Stomach (tissue), 4 donors: ENCODE results near the gene MLIP.

Source experiments
- CTCF ChIP-seq, 7 experiments: fragments of 450-650 bp in 4 of 7; fragments of 200-600 bp in 3 of 7; sonication (generic) in 3 of 7; IDR thresholded peaks; one replicate each; pipeline ENCODE4 v1.5.1; 2016 to 2019; ENCODE audit warnings: antibody characterized with exemption in 7 of 7, control low read depth in 2 of 7, mild to moderate bottlenecking in 1 of 7
- POLR2A ChIP-seq, 4 donors: fragments of 450-650 bp; IDR thresholded peaks; one replicate each; pipeline ENCODE4 v1.6.1; 2016; ENCODE audit warnings: antibody characterized with exemption in 4 of 4, control low read depth in 2 of 4, mild to moderate bottlenecking in 1 of 4, moderate library complexity in 1 of 4
- POLR2AphosphoS5 ChIP-seq, 3 donors: sonication (generic); formaldehyde crosslinking; IDR thresholded peaks; one replicate each; pipeline ENCODE4 v1.6.1; 2016; ENCODE audit warnings: antibody characterized with exemption in 3 of 3

GRCh38 chr6:54125493-54125892 lies 14.2 kb downstream of the MLIP start:
- no peak for TF ChIP-seq CTCF (IDR thresholded peaks at IDR 0.05)
- TF ChIP-seq POLR2AphosphoS5 (IDR thresholded peaks at IDR 0.05): no peak
- no peak for TF ChIP-seq POLR2A (IDR thresholded peaks at IDR 0.05)
